WTC11 (cell line): ENCODE data around the gene ABCB7. TPM values are rescaled to one million over a fixed set of nuclear protein-coding genes. Genes with fewer than 3 reads are reported as not detected.
"Not testable (repeated sequence)": the region's sequence is repeated elsewhere in the genome, so short reads cannot be mapped to it uniquely, and the experiment has no call there.

Experiments
- ATAC-seq: fragments of 200-7000 bp; cut with Tn5 transposase; 2 replicates; pipeline ENCODE4 v1.10.0; 2021; ENCODE audit warnings: mild to moderate bottlenecking, moderate library complexity
- Bru-seq: library from RNA; stranded (reverse); fragments of 400-500 nt; gene quantifications from one replicate; lab custom pipeline; 2021; lab: Mats Ljungman, UMichigan
- CTCF ChIA-PET: fragments of 300-600 bp; sonication (Branson Sonifier 250); formaldehyde crosslinking; loops from one replicate; lab custom pipeline; 2021; ENCODE audit warnings: antibody characterized with exemption; lab: Charles Lee
- POLR2A ChIA-PET: fragments of 350-600 bp; sonication (Branson Sonifier 250); formaldehyde crosslinking; loops from one replicate; lab custom pipeline; 2021; ENCODE audit warnings: antibody characterized with exemption; lab: Charles Lee
- DNase-seq: peaks from one replicate; pipeline ENCODE4 v3.0.0; 2021; ENCODE audit warnings: low spot score
- H3K27ac Mint-ChIP-seq: 2 replicates; pipeline ENCODE4 v1.8.0; 2021; ENCODE audit warnings: mixed read lengths
- H3K27me3 Mint-ChIP-seq: 2 replicates; pipeline ENCODE4 v1.8.0; 2021; ENCODE audit warnings: low read depth, mild to moderate bottlenecking, moderate library complexity, mixed read lengths
- H3K36me3 Mint-ChIP-seq: 2 replicates; pipeline ENCODE4 v1.8.0; 2021; ENCODE audit warnings: mixed read lengths
- H3K4me1 Mint-ChIP-seq: 2 replicates; pipeline ENCODE4 v1.8.0; 2022; ENCODE audit warnings: mixed read lengths
- H3K4me3 Mint-ChIP-seq: 2 replicates; pipeline ENCODE4 v1.8.0; 2021; ENCODE audit warnings: mild to moderate bottlenecking, moderate library complexity, mixed read lengths
- H3K9me3 Mint-ChIP-seq: 2 replicates; pipeline ENCODE4 v1.8.0; 2021; ENCODE audit warnings: mixed read lengths
- ATF1 ChIP-seq: sonication (generic); formaldehyde crosslinking; IDR thresholded peaks from 2 replicates; pipeline ENCODE4 v1.8.1; 2023; ENCODE audit warnings: mild to moderate bottlenecking, moderate library complexity, missing genetic modification reagents
- ATF3 ChIP-seq: sonication (generic); formaldehyde crosslinking; conservative IDR thresholded peaks from 2 replicates; pipeline ENCODE4 v1.8.1; 2022; ENCODE audit warnings: mild to moderate bottlenecking, missing genetic modification reagents
- CTCF ChIP-seq: fragments of 200-600 bp; IDR thresholded peaks from 2 replicates; pipeline ENCODE4 v1.8.0; 2022; ENCODE audit warnings: antibody characterized with exemption
- EMX1 ChIP-seq: fragments of 250-450 bp; sonication (Bioruptor Pico); IDR thresholded peaks from 2 replicates; pipeline ENCODE4 v1.8.0; 2021; ENCODE audit warnings: mild to moderate bottlenecking
- ERG ChIP-seq: fragments of 250-450 bp; sonication (Bioruptor Pico); IDR thresholded peaks from 2 replicates; pipeline ENCODE4 v1.8.0; 2021; ENCODE audit warnings: mild to moderate bottlenecking
- FOXP4 ChIP-seq: sonication (generic); formaldehyde crosslinking; IDR thresholded peaks from 2 replicates; pipeline ENCODE4 v1.8.0; 2022; ENCODE audit warnings: mild to moderate bottlenecking, missing genetic modification reagents
- GABPB1 ChIP-seq: sonication (generic); formaldehyde crosslinking; IDR thresholded peaks from 2 replicates; pipeline ENCODE4 v1.8.1; 2023; ENCODE audit warnings: mild to moderate bottlenecking, missing genetic modification reagents
- HMGXB4 ChIP-seq: sonication (generic); formaldehyde crosslinking; IDR thresholded peaks from 2 replicates; pipeline ENCODE4 v1.8.1; 2023; ENCODE audit warnings: mild to moderate bottlenecking, moderate library complexity, missing genetic modification reagents
- MYBL2 ChIP-seq: sonication (generic); formaldehyde crosslinking; IDR thresholded peaks from 2 replicates; pipeline ENCODE4 v1.8.1; 2023; ENCODE audit warnings: mild to moderate bottlenecking, moderate library complexity, missing genetic modification reagents
- RELA ChIP-seq: sonication (generic); formaldehyde crosslinking; IDR thresholded peaks from 2 replicates; pipeline ENCODE4 v1.8.1; 2022; ENCODE audit warnings: missing genetic modification reagents, mild to moderate bottlenecking, borderline replicate concordance
- USF2 ChIP-seq: sonication (generic); formaldehyde crosslinking; IDR thresholded peaks from 2 replicates; pipeline ENCODE4 v1.8.1; 2023; ENCODE audit warnings: mild to moderate bottlenecking, missing genetic modification reagents, moderate library complexity
- ZNF396 ChIP-seq: fragments of 250-450 bp; sonication (Bioruptor Pico); IDR thresholded peaks from 2 replicates; pipeline ENCODE4 v1.8.0; 2021; ENCODE audit warnings: mild to moderate bottlenecking, moderate library complexity, borderline replicate concordance
- ZNF532 ChIP-seq: fragments of 250-450 bp; sonication (Bioruptor Pico); IDR thresholded peaks from 2 replicates; pipeline ENCODE4 v1.9.0; 2021; ENCODE audit warnings: mild to moderate bottlenecking, borderline replicate concordance
- ZNF671 ChIP-seq: fragments of 250-450 bp; sonication (Bioruptor Pico); IDR thresholded peaks from 2 replicates; pipeline ENCODE4 v1.8.0; 2021; ENCODE audit warnings: mild to moderate bottlenecking
- long read RNA-seq, 3 experiments: library from RNA in 1 of 3; library from capped mRNA in 1 of 3; library from polyadenylated mRNA in 1 of 3; unstranded in 2 of 3; stranded (forward) in 1 of 3; transcript quantifications; one replicate each; pipeline ENCODE4 v2.0.0, GENCODE V29; 2021
- total RNA-seq: library from RNA; stranded (reverse); gene quantifications from 3 replicates; pipeline ENCODE4 v1.2.3, GENCODE V29; 2021

ABCB7 gene
- total RNA-seq: 37.6 to 41.6 TPM (median 41.6 TPM) in 3 replicates
- percentile 71 among the genes with signal in this experiment for Bru-seq, nascent RNA
- long read RNA-seq, experiment 1, full-length matches to known transcripts: 103 of 131 reads
- long read RNA-seq, experiment 1, partial matches to known transcripts: 14 of 131 reads
- long read RNA-seq, experiment 1, other reads (novel, unspliced or antisense): 14 of 131 reads
- long read RNA-seq, experiment 2, full-length matches to known transcripts: 21 of 43 reads
- long read RNA-seq, experiment 2, partial matches to known transcripts: 13 of 43 reads
- long read RNA-seq, experiment 2, other reads (novel, unspliced or antisense): 9 of 43 reads
- long read RNA-seq, experiment 3, full-length matches to known transcripts: 41 of 55 reads
- long read RNA-seq, experiment 3, partial matches to known transcripts: 11 of 55 reads
- long read RNA-seq, experiment 3, other reads (novel, unspliced or antisense): 3 of 55 reads

- peak within 1 kb of the TSS; percentile 95 for H3K27ac Mint-ChIP-seq
- peak; percentile 45 for DNase-seq
- no peaks in the 10 kb centered on the region for H3K27me3 Mint-ChIP-seq
- no peaks in the 10 kb centered on the region for H3K9me3 Mint-ChIP-seq
- peak within 1 kb of the TSS; percentile 90 for H3K4me3 Mint-ChIP-seq
- peak; percentile 90 for ATAC-seq
- no peak for TF ChIP-seq ZNF671 (CRISPR knock-in tag)
- 0 out of 2 replicates have a peak, but pooled peaks have one; percentile 23 for TF ChIP-seq HMGXB4 (CRISPR knock-in tag)
- TF ChIP-seq GABPB1 (CRISPR knock-in tag): peak; percentile 37; the same call in 1 of the 2 replicates
- TF ChIP-seq MYBL2 (CRISPR knock-in tag): no peak
- peak; percentile 45 for TF ChIP-seq USF2 (CRISPR knock-in tag)
- H3K4me1 Mint-ChIP-seq: peaks cover 21% of the 10 kb centered on the region
- ChIA-PET CTCF (no interaction called here), POLR2A (no interaction called here)
- H3K36me3 Mint-ChIP-seq: no peaks in the 10 kb centered on the region
Observed at GRCh38 chrX:75155827-75156525, at the start of gene ABCB7. ABCB7 (minus strand) TSS chrX:75156283; CDS start chrX:75156272, 11 bp downstream.

GRCh38 chrX:75188415-75189206 is 32.5 kb upstream of the ABCB7 start:
- Mint-ChIP-seq H3K36me3 (peaks cover 23% of the 10 kb centered on the region), H3K4me3 (peak overlapping the region; percentile 70), H3K4me1 (peaks cover 13% of the 10 kb centered on the region), H3K9me3 (peaks cover 35% of the 10 kb centered on the region)
- POLR2A ChIA-PET, CTCF ChIA-PET, H3K27ac Mint-ChIP-seq, DNase-seq, ATAC-seq, H3K27me3 Mint-ChIP-seq: not testable (repeated sequence)

- DNase-seq (no peak), ATAC-seq (no peak)
- no peaks in the 10 kb centered on the region for H3K36me3 Mint-ChIP-seq
- ChIA-PET POLR2A (no interaction called here), CTCF (no interaction called here)
- no peaks in the 10 kb centered on the region for H3K4me1 Mint-ChIP-seq
- no peak overlapping the region for H3K4me3 Mint-ChIP-seq
- no peaks in the 10 kb centered on the region for H3K9me3 Mint-ChIP-seq
- H3K27me3 Mint-ChIP-seq: peaks cover 13% of the 10 kb centered on the region
- H3K27ac Mint-ChIP-seq: no peak overlapping the region
- TF ChIP-seq ZNF532 (CRISPR knock-in tag) (no peak), ZNF396 (CRISPR knock-in tag) (no peak), ERG (no peak), EMX1 (CRISPR knock-in tag) (no peak), ATF3 (CRISPR knock-in tag) (no peak), MYBL2 (CRISPR knock-in tag) (no peak), RELA (CRISPR knock-in tag) (no peak), ATF1 (CRISPR knock-in tag) (no peak), CTCF (no peak), FOXP4 (CRISPR knock-in tag) (no peak)
Observed at GRCh38 chrX:75181721-75182120, 25.6 kb upstream of the ABCB7 start.
